GM06990 (cell line): ENCODE measurements around the gene SORD.
"Not testable (repeated sequence)": the region's sequence is repeated elsewhere in the genome, so short reads cannot be mapped to it uniquely, and the experiment has no call there.

Experiments used
- DNase-seq: peaks from one replicate; pipeline ENCODE4 v3.0.0-alpha.2; 2011; ENCODE audit not compliant: insufficient read length; ENCODE audit errors: extremely low read depth
- H3K27me3 ChIP-seq: replicated peaks from 2 replicates; pipeline ENCODE4 v1.6.0; 2011; ENCODE audit warnings: low read length; ENCODE audit not compliant: control insufficient read depth, insufficient read depth
- H3K36me3 ChIP-seq: 2 replicates; pipeline ENCODE4 v1.5.1; 2011; ENCODE audit warnings: low read length; ENCODE audit not compliant: control insufficient read depth, insufficient read depth
- H3K4me3 ChIP-seq: replicated peaks from 2 replicates; pipeline ENCODE4 v1.5.1; 2011; ENCODE audit warnings: low read depth, mild to moderate bottlenecking, control low read depth, low read length
- CTCF ChIP-seq: IDR thresholded peaks from 2 replicates; pipeline ENCODE4 v1.5.1; 2011; ENCODE audit warnings: low read length, control low read depth, mild to moderate bottlenecking, inconsistent platforms; ENCODE audit not compliant: insufficient read depth, poor library complexity, severe bottlenecking

SORD gene

GRCh38 chr15:45100884-45101625 is 78.1 kb downstream of the SORD start:
- no peaks in the 10 kb centered on the region for H3K36me3 ChIP-seq
- H3K27me3 ChIP-seq: no peaks in the 10 kb centered on the region; the same call in none of the 2 replicates
- no peak overlapping the region for H3K4me3 ChIP-seq
- no peak for TF ChIP-seq CTCF
- DNase-seq: no peak

- no peaks in the 10 kb centered on the region for H3K36me3 ChIP-seq
- TF ChIP-seq CTCF: no peak
- H3K4me3 ChIP-seq: no peak overlapping the region
- no peak for DNase-seq
- H3K27me3 ChIP-seq: no peaks in the 10 kb centered on the region; the same call in none of the 2 replicates
Measured at GRCh38 chr15:45101749-45102148, 78.8 kb downstream of the SORD start.

- DNase-seq: no peak
- Histone ChIP-seq H3K36me3 (no peaks in the 10 kb centered on the region), H3K27me3 (no peaks in the 10 kb centered on the region; the same call in none of the 2 replicates), H3K4me3 (no peak overlapping the region)
- no peak for TF ChIP-seq CTCF
Measured at GRCh38 chr15:45102226-45102625, 79.2 kb downstream of the SORD start.

DNA sequence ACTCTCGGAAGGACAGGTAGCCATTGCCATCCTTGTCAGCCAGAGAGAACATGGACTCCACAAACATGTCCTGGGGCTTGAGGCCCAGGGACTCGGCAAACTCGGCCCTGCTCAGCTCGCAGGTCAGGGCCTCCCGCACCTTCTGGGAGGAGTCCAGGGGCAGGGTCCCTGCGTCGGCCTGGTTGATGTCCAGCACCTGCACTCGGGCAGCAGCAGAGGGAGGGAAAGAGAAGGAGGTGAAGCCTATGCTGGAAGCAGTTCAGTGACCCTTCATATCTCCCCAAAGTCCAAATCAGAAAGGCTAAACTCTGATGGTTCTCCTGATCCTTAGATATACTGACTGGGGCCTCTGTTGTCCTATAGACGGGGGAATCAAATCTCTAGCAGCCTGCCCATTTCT is 81.2 kb downstream of the SORD start:
- H3K4me3 ChIP-seq, H3K36me3 ChIP-seq, H3K27me3 ChIP-seq, DNase-seq: not testable (repeated sequence)

DNA sequence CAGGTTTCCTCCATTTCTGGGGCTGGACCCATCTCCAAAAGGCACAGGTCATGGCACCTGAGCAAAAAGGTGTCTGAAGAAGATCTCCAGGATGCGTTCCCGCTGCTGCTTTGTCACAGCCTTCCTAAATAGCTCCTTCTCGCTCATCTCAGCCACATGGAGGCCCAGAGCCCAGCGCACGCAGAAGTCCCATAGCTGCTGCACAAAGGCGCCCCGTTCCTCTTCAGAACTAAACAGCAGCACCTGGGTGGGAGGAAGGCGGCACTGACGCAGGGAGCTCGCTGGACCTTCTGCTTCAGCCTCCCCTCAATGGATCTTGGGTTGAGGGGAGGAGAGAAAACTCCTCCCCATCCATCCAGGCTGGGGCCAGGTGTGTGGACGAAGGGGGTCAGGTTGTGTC is 82.6 kb downstream of the SORD start:
- no peaks in the 10 kb centered on the region for H3K36me3 ChIP-seq

More for the DNA sequence above, 82.6 kb downstream of the SORD start:
- DNase-seq: no peak
- Histone ChIP-seq H3K4me3 (no peak overlapping the region), H3K27me3 (peaks cover 1% of the 10 kb centered on the region)
- no peak for TF ChIP-seq CTCF
